GM13976 (cell line): ENCODE data around the gene CNGA1.

Experiments
- DNase-seq: peaks from one replicate; pipeline ENCODE4 v3.0.0; 2012; ENCODE audit warnings: low spot score
- in situ Hi-C: fragments of 300-500 bp; cut with MboI; formaldehyde crosslinking; loops from one replicate; pipeline ENCODE4 v1.12.0; 2022; ENCODE audit warnings: low sequenced_read_pairs, mixed read lengths, inconsistent platforms; ENCODE audit not compliant: unreplicated experiment
- TF ChIP-seq, protein P1 (sequence below): IDR thresholded peaks from 2 replicates; pipeline ENCODE4 v1.5.1; 2012; ENCODE audit warnings: borderline replicate concordance, mild to moderate bottlenecking; ENCODE audit not compliant: insufficient read depth; ENCODE audit errors: extremely low read depth, missing control alignments, control extremely low read depth

Gene CNGA1

GRCh38 chr4:48047896-48048295, 31.4 kb upstream of the CNGA1 start:
- DNase-seq, result no peak
- in situ Hi-C loops, result no loop called here
- TF ChIP-seq, protein P1, sequence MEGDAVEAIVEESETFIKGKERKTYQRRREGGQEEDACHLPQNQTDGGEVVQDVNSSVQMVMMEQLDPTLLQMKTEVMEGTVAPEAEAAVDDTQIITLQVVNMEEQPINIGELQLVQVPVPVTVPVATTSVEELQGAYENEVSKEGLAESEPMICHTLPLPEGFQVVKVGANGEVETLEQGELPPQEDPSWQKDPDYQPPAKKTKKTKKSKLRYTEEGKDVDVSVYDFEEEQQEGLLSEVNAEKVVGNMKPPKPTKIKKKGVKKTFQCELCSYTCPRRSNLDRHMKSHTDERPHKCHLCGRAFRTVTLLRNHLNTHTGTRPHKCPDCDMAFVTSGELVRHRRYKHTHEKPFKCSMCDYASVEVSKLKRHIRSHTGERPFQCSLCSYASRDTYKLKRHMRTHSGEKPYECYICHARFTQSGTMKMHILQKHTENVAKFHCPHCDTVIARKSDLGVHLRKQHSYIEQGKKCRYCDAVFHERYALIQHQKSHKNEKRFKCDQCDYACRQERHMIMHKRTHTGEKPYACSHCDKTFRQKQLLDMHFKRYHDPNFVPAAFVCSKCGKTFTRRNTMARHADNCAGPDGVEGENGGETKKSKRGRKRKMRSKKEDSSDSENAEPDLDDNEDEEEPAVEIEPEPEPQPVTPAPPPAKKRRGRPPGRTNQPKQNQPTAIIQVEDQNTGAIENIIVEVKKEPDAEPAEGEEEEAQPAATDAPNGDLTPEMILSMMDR, result no peak

DNA sequence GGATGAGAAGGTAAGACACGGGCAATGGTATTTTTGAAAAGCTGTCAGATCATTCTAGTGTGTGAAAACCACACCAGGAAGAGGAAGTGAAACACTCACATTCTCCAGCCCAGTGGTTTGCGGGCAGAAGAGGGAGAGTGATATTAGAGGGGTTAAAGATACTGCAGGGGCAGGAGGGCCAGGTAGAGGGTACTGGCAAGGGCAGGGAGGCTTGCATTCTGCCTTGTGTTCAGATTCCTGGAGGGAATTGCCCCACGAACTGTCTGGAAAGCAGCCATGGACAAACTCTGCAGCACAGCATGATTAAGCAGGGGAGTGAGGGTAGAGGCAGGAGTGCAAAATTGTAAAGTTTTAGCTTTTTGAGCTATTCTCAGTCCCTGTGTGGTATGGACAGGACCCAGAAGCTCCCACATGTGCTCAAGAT, 31.0 kb upstream of the CNGA1 start:
- TF ChIP-seq, protein P1, result no peak
- in situ Hi-C loops, result no loop called here
- DNase-seq, result peak; percentile 55

- TF ChIP-seq, protein P1, result no peak
- no peak for DNase-seq
- in situ Hi-C loops, result no loop called here
Measured at GRCh38 chr4:48046059-48046458, 29.6 kb upstream of the CNGA1 start.

- no peak for DNase-seq
Measured at GRCh38 chr4:48044298-48044697, 27.8 kb upstream of the CNGA1 start.

GRCh38 chr4:48043504-48043903, 27.0 kb upstream of the CNGA1 start:
- in situ Hi-C loops, result no loop called here
- TF ChIP-seq, protein P1, result no peak
- no peak for DNase-seq

More at GRCh38 chr4:48044298-48044697, 27.8 kb upstream of the CNGA1 start:
- in situ Hi-C loops, result no loop called here
- TF ChIP-seq, protein P1, result no peak

GRCh38 chr4:48042979-48043461, 26.5 kb upstream of the CNGA1 start:
- TF ChIP-seq, protein P1, result no peak
- in situ Hi-C loops, result no loop called here
- DNase-seq, result no peak
